Mesenchymal stem cell (in vitro differentiated cells and primary cell): ENCODE data around the gene AUP1.
"Not testable (repeated sequence)": the region's sequence is repeated elsewhere in the genome, so short reads cannot be mapped to it uniquely, and the experiment has no call there.

Experiments used
- DNase-seq: peaks from one replicate; pipeline ENCODE4 v3.0.0-alpha.2; 2013
- H2AFZ ChIP-seq: one replicate; pipeline ENCODE4 v1.6.1; 2013; ENCODE audit warnings: low read depth, mild to moderate bottlenecking, control low read depth, inconsistent platforms, low read length, moderate library complexity
- H2AK5ac ChIP-seq: 2 replicates; pipeline ENCODE4 v1.6.1; 2013; ENCODE audit warnings: low read length, moderate library complexity, mild to moderate bottlenecking, inconsistent platforms; ENCODE audit not compliant: severe bottlenecking
- H2BK120ac ChIP-seq: one replicate; pipeline ENCODE4 v1.6.1; 2013; ENCODE audit warnings: low read depth, mild to moderate bottlenecking, inconsistent platforms, low read length, moderate library complexity
- H2BK12ac ChIP-seq, 2 experiments: one replicate each; pipeline ENCODE4 v1.6.1; 2013; ENCODE audit warnings: inconsistent platforms in 2 of 2, low read length in 2 of 2, mild to moderate bottlenecking in 2 of 2, moderate library complexity in 2 of 2, control low read depth in 1 of 2
- H2BK15ac ChIP-seq: one replicate; pipeline ENCODE4 v1.6.1; 2013; ENCODE audit warnings: mild to moderate bottlenecking, low read depth, inconsistent platforms; ENCODE audit not compliant: poor library complexity, severe bottlenecking
- H2BK5ac ChIP-seq: 2 replicates; pipeline ENCODE4 v1.6.1; 2013; ENCODE audit warnings: low read depth, mild to moderate bottlenecking, low read length, control low read depth, inconsistent platforms; ENCODE audit not compliant: poor library complexity, severe bottlenecking
- H3K14ac ChIP-seq, 2 experiments: one replicate each; pipeline ENCODE4 v1.6.1; 2013; ENCODE audit warnings: inconsistent platforms in 2 of 2, low read length in 2 of 2, control low read depth in 1 of 2, mild to moderate bottlenecking in 1 of 2, moderate library complexity in 1 of 2
- H3K18ac ChIP-seq, 2 experiments: one replicate each; pipeline ENCODE4 v1.6.1; 2013; ENCODE audit warnings: inconsistent platforms in 2 of 2, low read length in 2 of 2, control low read depth in 1 of 2, low read depth in 1 of 2, mild to moderate bottlenecking in 1 of 2
- H3K23ac ChIP-seq, 2 experiments: one replicate each; pipeline ENCODE4 v1.6.1; 2013; ENCODE audit warnings: inconsistent platforms in 2 of 2, low read length in 2 of 2, mild to moderate bottlenecking in 2 of 2, moderate library complexity in 2 of 2, control low read depth in 1 of 2
- H3K27ac ChIP-seq: 2 replicates; pipeline ENCODE4 v1.5.1; 2013; ENCODE audit warnings: mild to moderate bottlenecking, moderate library complexity, low read length, control low read depth, inconsistent platforms; ENCODE audit not compliant: poor library complexity, severe bottlenecking
- H3K27me3 ChIP-seq, 2 experiments: 2 replicates each; pipeline versions ENCODE4 v1.6.1 to v1.7.0; 2013; ENCODE audit warnings: low read length in 2 of 2, mild to moderate bottlenecking in 2 of 2, moderate library complexity in 2 of 2, control low read depth in 1 of 2, inconsistent platforms in 1 of 2; ENCODE audit not compliant: control insufficient read depth in 1 of 2, insufficient read depth in 1 of 2
- H3K36me3 ChIP-seq, 2 experiments: 2 replicates each; pipeline versions ENCODE4 v1.6.1 to v1.7.0; 2013; ENCODE audit warnings: low read length in 2 of 2, control low read depth in 1 of 2, inconsistent platforms in 1 of 2, low read depth in 1 of 2, mild to moderate bottlenecking in 1 of 2; ENCODE audit not compliant: insufficient read depth in 2 of 2, control insufficient read depth in 1 of 2
- H3K4ac ChIP-seq, 2 experiments: one replicate each; pipeline ENCODE4 v1.6.1; 2013; ENCODE audit warnings: inconsistent platforms in 2 of 2, low read length in 2 of 2, mild to moderate bottlenecking in 2 of 2, moderate library complexity in 2 of 2, control low read depth in 1 of 2, low read depth in 1 of 2
- H3K4me1 ChIP-seq: 2 replicates; pipeline ENCODE4 v1.6.1; 2013; ENCODE audit warnings: low read depth, low read length, control low read depth; ENCODE audit not compliant: control insufficient read depth, insufficient read depth
- H3K4me2 ChIP-seq: 2 replicates; pipeline ENCODE4 v1.6.1; 2013; ENCODE audit warnings: low read length, mild to moderate bottlenecking, inconsistent platforms; ENCODE audit not compliant: poor library complexity, severe bottlenecking
- H3K4me3 ChIP-seq, 2 experiments: 2 replicates each; pipeline versions ENCODE4 v1.5.1 to v1.7.0; 2013; ENCODE audit warnings: low read length in 2 of 2, mild to moderate bottlenecking in 2 of 2, control low read depth in 1 of 2, low read depth in 1 of 2; ENCODE audit not compliant: insufficient read depth in 1 of 2
- H3K79me1 ChIP-seq: replicated peaks from 2 replicates; pipeline ENCODE4 v1.6.1; 2013; ENCODE audit warnings: mild to moderate bottlenecking, control low read depth, low read length, inconsistent platforms; ENCODE audit not compliant: poor library complexity, severe bottlenecking
- H3K9ac ChIP-seq: 2 replicates; pipeline ENCODE4 v1.7.0; 2013; ENCODE audit warnings: mild to moderate bottlenecking, low read length, moderate library complexity
- H3K9me3 ChIP-seq: 2 replicates; pipeline ENCODE4 v1.7.0; 2013; ENCODE audit warnings: mild to moderate bottlenecking, low read length; ENCODE audit not compliant: control insufficient read depth
- H4K8ac ChIP-seq: one replicate; pipeline ENCODE4 v1.6.1; 2013; ENCODE audit warnings: inconsistent platforms, mild to moderate bottlenecking, low read length, moderate library complexity
- H4K91ac ChIP-seq: one replicate; pipeline ENCODE4 v1.6.1; 2013; ENCODE audit warnings: mild to moderate bottlenecking, low read length, inconsistent platforms
- WGBS: methylation state at CpG from one replicate; pipeline ENCODE4 v1.1.7; 2013; ENCODE audit warnings: mixed read lengths; 5-methylcytosine and 5-hydroxymethylcytosine counted together

The AUP1 gene

DNA sequence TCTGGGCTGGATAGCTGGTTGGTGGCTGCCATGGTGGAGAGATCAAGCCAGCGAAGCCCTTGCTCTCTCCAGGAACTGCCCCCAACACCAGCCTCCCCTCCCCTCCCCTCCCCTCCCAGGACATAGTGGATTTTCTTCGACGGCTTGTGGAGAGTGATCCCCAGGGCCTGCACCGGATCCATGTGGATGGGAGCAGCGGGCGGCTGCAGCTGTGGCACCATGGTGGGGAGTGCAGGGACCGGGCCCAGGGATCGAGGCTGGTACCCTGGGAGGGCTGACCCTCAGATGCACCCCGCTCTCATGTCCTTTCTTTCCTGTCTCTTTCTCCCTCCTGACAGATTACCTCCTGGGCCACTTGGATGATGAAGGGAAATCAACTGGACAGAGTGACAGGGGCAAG is 39.6 kb downstream of the AUP1 start:
- 97% methylated on average over 9 of the region's 9 CpGs for whole genome bisulfite sequencing
- Histone ChIP-seq H3K18ac (no peak overlapping the region), H3K27me3 (no peaks in the 10 kb centered on the region), H3K27ac (no peak overlapping the region), H4K8ac (no peak overlapping the region), H2BK12ac (no peak overlapping the region), H3K9me3 (no peaks in the 10 kb centered on the region), H3K36me3 (peaks cover 50 to 83% of the 10 kb centered on the region in 2 experiments), H3K79me1 (peaks cover 15% of the 10 kb centered on the region), H3K9ac (no peak overlapping the region), H2BK120ac (no peak overlapping the region), H3K4me1 (no peaks in the 10 kb centered on the region), H3K4me3 (no peak overlapping the region), H2BK5ac (no peak overlapping the region), H4K91ac (no peak overlapping the region), H3K4ac (no peak overlapping the region), H3K4me2 (no peak overlapping the region), H3K14ac (no peak overlapping the region), H2BK15ac (no peak overlapping the region), H3K23ac (no peak overlapping the region), H2AK5ac (no peak overlapping the region), H2AFZ (no peak overlapping the region)
- DNase-seq: no peak

DNA sequence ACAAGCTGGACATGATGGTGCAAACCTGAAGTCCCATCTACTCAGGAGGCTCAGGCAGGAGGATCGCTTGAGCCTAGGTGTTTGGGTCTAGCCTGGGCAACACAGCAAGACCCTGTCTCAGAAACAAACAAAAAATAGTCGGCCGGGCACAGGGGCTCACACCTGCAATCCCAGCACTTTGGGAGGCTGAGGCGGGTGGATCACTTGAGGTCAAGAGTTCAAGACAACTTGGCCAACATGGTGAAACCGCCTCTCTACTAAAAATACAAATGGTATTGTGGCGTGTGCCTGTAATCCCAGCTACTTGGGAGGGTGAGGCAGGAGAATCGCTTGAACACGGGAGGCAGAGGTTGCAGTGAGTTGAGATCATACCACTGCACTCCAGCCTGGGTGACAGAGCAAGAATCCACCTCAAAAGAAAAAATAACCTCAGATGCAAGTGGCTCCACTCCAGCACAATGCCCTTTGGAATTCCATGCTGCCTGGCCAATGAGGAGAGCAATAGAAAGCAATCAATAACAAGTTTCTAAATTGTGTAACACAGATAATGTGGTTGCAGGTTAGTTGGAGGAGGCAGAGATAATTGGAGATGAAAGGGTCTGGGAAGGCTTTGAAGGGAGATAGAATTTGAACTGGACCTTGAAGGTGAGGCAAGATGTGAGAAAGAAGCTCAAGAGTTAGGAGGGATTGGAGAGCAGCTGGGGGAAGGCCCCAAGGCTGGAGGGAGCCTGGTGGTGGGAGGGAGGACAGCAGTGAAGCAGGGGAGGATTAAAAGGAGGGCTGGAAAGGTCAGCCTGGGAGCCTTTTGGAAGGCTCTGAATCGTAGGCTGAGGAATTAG is 40.6 kb downstream of the AUP1 start:
- Histone ChIP-seq H4K91ac (no peak overlapping the region), H2BK120ac (no peak overlapping the region), H2AFZ (no peak overlapping the region), H3K27ac (no peak overlapping the region), H3K4me1 (no peaks in the 10 kb centered on the region), H3K9me3 (no peaks in the 10 kb centered on the region), H4K8ac (no peak overlapping the region), H3K27me3 (no peaks in the 10 kb centered on the region), H2BK5ac (no peak overlapping the region), H3K18ac (no peak overlapping the region), H3K4me2 (no peak overlapping the region), H3K79me1 (peaks cover 15% of the 10 kb centered on the region), H3K23ac (no peak overlapping the region), H3K4me3 (no peak overlapping the region), H3K14ac (no peak overlapping the region), H3K4ac (no peak overlapping the region), H2BK15ac (no peak overlapping the region), H3K36me3 (peaks cover 50 to 75% of the 10 kb centered on the region in 2 experiments), H2BK12ac (no peak overlapping the region), H2AK5ac (no peak overlapping the region), H3K9ac (peak overlapping the region; percentile 55)
- DNase-seq: no peak
- 90% methylated on average over 8 of the region's 9 CpGs for WGBS

DNA sequence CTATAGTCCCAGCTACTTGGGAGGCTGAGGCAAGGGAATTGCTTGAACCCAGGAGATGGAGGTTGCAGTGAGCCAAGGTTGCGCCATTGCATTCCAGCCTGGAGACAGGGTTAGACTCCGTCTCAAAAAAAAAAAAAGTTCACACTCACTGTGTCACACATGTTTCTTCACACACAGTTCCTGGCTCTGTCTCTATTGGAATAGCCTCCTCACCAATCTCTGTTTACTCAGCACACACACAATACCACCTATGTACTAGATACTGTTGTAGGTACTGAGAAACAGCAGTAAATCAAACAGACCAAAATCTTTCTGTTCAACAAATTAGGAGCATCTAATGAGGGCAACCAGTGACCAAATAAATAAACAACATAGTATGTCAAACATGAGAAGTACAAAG is 43.4 kb downstream of the AUP1 start:
- Histone ChIP-seq H3K79me1 (peaks cover 21% of the 10 kb centered on the region), H3K14ac (no peak overlapping the region), H2AFZ (no peak overlapping the region), H3K4me1 (peaks cover 12% of the 10 kb centered on the region), H2BK12ac (no peak overlapping the region), H3K4me2 (no peak overlapping the region), H2BK15ac (no peak overlapping the region), H3K27ac (no peak overlapping the region), H3K36me3 (peaks cover 26 to 50% of the 10 kb centered on the region in 2 experiments), H3K4me3 (no peak overlapping the region), H4K8ac (no peak overlapping the region), H3K23ac (no peak overlapping the region), H3K9ac (no peak overlapping the region), H3K18ac (no peak overlapping the region), H2BK5ac (no peak overlapping the region), H2BK120ac (no peak overlapping the region), H3K27me3 (no peaks in the 10 kb centered on the region), H4K91ac (no peak overlapping the region), H3K9me3 (no peaks in the 10 kb centered on the region), H3K4ac (no peak overlapping the region), H2AK5ac (no peak overlapping the region)
- DNase-seq: no peak
- WGBS: 100% methylated on average over 2 of the region's 2 CpGs

DNA sequence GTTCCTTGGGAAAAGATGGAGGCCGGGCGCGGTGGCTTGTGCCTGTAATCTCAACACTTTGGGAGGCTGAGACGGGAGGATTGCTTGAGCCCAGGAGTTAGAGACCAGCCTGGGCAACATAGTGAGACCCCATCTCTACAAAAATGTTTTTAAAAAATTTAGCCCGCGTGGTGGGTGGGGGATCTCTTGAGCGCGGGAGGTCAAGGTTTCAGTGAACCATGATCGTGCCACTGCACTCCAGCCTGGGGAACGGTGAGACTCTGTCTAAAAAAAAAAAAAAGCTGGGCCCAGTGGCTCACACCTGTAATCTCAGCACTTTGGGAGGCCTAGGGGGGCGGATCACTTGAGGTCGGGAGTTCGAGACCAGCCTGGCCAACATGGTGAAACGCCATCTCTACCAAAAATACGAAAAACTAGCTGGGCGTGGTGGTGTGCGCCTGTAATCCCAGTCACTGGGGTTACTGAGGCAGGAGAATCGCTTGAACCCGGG is 45.8 kb downstream of the AUP1 start:
- not testable (repeated sequence) for H3K27ac ChIP-seq, H3K27me3 ChIP-seq, H2BK120ac ChIP-seq, H3K9me3 ChIP-seq, H2BK12ac ChIP-seq, H3K14ac ChIP-seq, H2AFZ ChIP-seq, H4K91ac ChIP-seq, H3K4ac ChIP-seq, H2BK15ac ChIP-seq, H3K18ac ChIP-seq, DNase-seq, H3K23ac ChIP-seq, H2AK5ac ChIP-seq, H2BK5ac ChIP-seq, H4K8ac ChIP-seq
- H3K9ac ChIP-seq: peak overlapping the region; percentile 94
- WGBS: 89% methylated on average over 19 of the region's 19 CpGs
- H3K4me3 ChIP-seq: peak overlapping the region; percentile 82 to 93
- H3K4me1 ChIP-seq: peaks cover 18% of the 10 kb centered on the region
- H3K79me1 ChIP-seq: peaks cover 28% of the 10 kb centered on the region
- H3K4me2 ChIP-seq: peak overlapping the region; percentile 98
- peaks cover 14 to 51% of the 10 kb centered on the region in 2 experiments for H3K36me3 ChIP-seq
